ENCODE results near the gene DMXL1.

- TF ChIP-seq POLR2AphosphoS5 (IDR thresholded peaks at IDR 0.05; ENCODE audit: insufficient read depth in 1 of 2, low read depth in 1 of 2) (no peak), POLR2A (IDR thresholded peaks at IDR 0.05) (no peak), CTCF (IDR thresholded peaks at IDR 0.05) (no peak)
Measured at GRCh38 chr5:119190470-119191095, 119.7 kb downstream of the DMXL1 start.

All from vagina (tissue), 2 donors.